A549 (cell line): ENCODE results near the gene CDC14B. TPM values are rescaled to one million over a fixed set of nuclear protein-coding genes. Genes with fewer than 3 reads are reported as not detected.

Experiments
- ATAC-seq, 2 experiments: fragments of 200-7000 bp in 1 of 2; fragments of >200 bp in 1 of 2; cut with Nextera tagmentation in 1 of 2; cut with Tn5 transposase in 1 of 2; 3 replicates each; pipeline versions ENCODE4 v1.8.0 to v1.9.1; 2018 to 2020; ENCODE audit warnings: mild to moderate bottlenecking in 1 of 2, moderate library complexity in 1 of 2
- CTCF ChIA-PET: fragments of 300-600 bp; sonication (Branson Sonifier 250); formaldehyde crosslinking; extraction: SDS; loops from one replicate; lab custom pipeline; 2021; ENCODE audit warnings: antibody characterized with exemption, inconsistent platforms; lab: Yijun Ruan, JAX
- POLR2A ChIA-PET: fragments of 350-600 bp; formaldehyde crosslinking; extraction: SDS; loops from one replicate; lab custom pipeline; 2021; ENCODE audit warnings: antibody characterized with exemption, inconsistent platforms; lab: Yijun Ruan, JAX
- DNase-seq, 2 experiments: peaks; one replicate each; pipeline versions ENCODE4 v3.0.0 to v3.0.0-alpha.2; 2011 to 2016; ENCODE audit warnings: low read depth in 1 of 2, low spot score in 1 of 2
- FAIRE-seq: peaks from 2 replicates; lab custom pipeline; 2011; peaks lifted over from hg19 to GRCh38; lab: Jason Lieb, UNC
- H3K27ac ChIP-seq, 2 experiments: fragments of >200 bp; sonication (Bioruptor Twin); formaldehyde crosslinking; 3 replicates each; pipeline ENCODE4 v1.5.1; 2016 to 2017
- H3K4me1 ChIP-seq: fragments of >200 bp; sonication (Bioruptor Twin); formaldehyde crosslinking; 3 replicates; pipeline ENCODE4 v1.6.1; 2016
- H3K4me2 ChIP-seq: fragments of >200 bp; sonication (Bioruptor Twin); formaldehyde crosslinking; 3 replicates; pipeline ENCODE4 v1.6.1; 2016
- H3K4me3 ChIP-seq: fragments of >200 bp; sonication (Bioruptor Twin); formaldehyde crosslinking; 3 replicates; pipeline ENCODE4 v1.5.1; 2016
- H3K9me3 ChIP-seq: fragments of >200 bp; sonication (Bioruptor Twin); formaldehyde crosslinking; 3 replicates; pipeline ENCODE4 v1.6.1; 2016
- CBX8 ChIP-seq: fragments of 200-600 bp; sonication (generic); IDR thresholded peaks from 2 replicates; pipeline ENCODE4 v1.6.1; 2016
- CEBPB ChIP-seq, 2 experiments: fragments of >200 bp in 1 of 2; sonication (Bioruptor Twin) in 1 of 2; formaldehyde crosslinking in 1 of 2; IDR thresholded peaks; 2 replicates each; pipeline ENCODE4 v1.6.1; 2012 to 2016
- EHMT2 ChIP-seq: fragments of 200-600 bp; sonication (generic); IDR thresholded peaks from 2 replicates; pipeline ENCODE4 v1.6.1; 2016; ENCODE audit warnings: antibody characterized with exemption, low read depth, mild to moderate bottlenecking, moderate library complexity
- ESRRA ChIP-seq: fragments of 150-350 bp; IDR thresholded peaks from 2 replicates; pipeline ENCODE4 v1.6.1; 2014; ENCODE audit warnings: mild to moderate bottlenecking, low read length, borderline replicate concordance
- HDAC2 ChIP-seq: fragments of 200-600 bp; sonication (generic); IDR thresholded peaks from 2 replicates; pipeline ENCODE4 v1.6.1; 2016
- HOXA7 ChIP-seq: fragments of 250-450 bp; sonication (Bioruptor Pico); IDR thresholded peaks from 2 replicates; pipeline ENCODE4 v1.5.0; 2020; ENCODE audit warnings: mild to moderate bottlenecking, moderate library complexity
- HOXB5 ChIP-seq: fragments of 250-450 bp; sonication (Bioruptor Pico); IDR thresholded peaks from 2 replicates; pipeline ENCODE4 v1.5.0; 2020; ENCODE audit warnings: mild to moderate bottlenecking, moderate library complexity
- KDM5A ChIP-seq: fragments of 200-600 bp; sonication (generic); IDR thresholded peaks from 2 replicates; pipeline ENCODE4 v1.6.1; 2016; ENCODE audit warnings: antibody characterized with exemption, mild to moderate bottlenecking
- MAZ ChIP-seq: fragments of 150-350 bp; IDR thresholded peaks from 2 replicates; pipeline ENCODE4 v1.6.1; 2014; ENCODE audit warnings: antibody characterized with exemption, low read depth, low read length, borderline replicate concordance
- NFE2L2 ChIP-seq: fragments of 150-350 bp; conservative IDR thresholded peaks from 2 replicates; pipeline ENCODE4 v1.6.1; 2014; ENCODE audit warnings: low read length
- POLR2AphosphoS2 ChIP-seq: conservative IDR thresholded peaks from 2 replicates; pipeline ENCODE4 v1.6.1; 2012; ENCODE audit warnings: low read length, improper control_type of control experiment, inconsistent platforms
- RAD21 ChIP-seq, 2 experiments: fragments of >200 bp in 1 of 2; sonication (Bioruptor Twin) in 1 of 2; formaldehyde crosslinking in 1 of 2; IDR thresholded peaks in 1 of 2; conservative IDR thresholded peaks in 1 of 2; 2 replicates in 1 of 2; 3 replicates in 1 of 2; pipeline ENCODE4 v1.6.1; 2012 to 2018; ENCODE audit warnings: inconsistent platforms in 1 of 2
- RARB ChIP-seq: fragments of 250-450 bp; sonication (Bioruptor Pico); IDR thresholded peaks from 2 replicates; pipeline ENCODE4 v1.8.0; 2021; ENCODE audit warnings: mild to moderate bottlenecking, moderate library complexity
- RCOR1 ChIP-seq: fragments of 150-350 bp; IDR thresholded peaks from 2 replicates; pipeline ENCODE4 v1.6.1; 2014; ENCODE audit warnings: antibody characterized with exemption, low read length, low read depth
- RNF2 ChIP-seq: fragments of 200-600 bp; sonication (generic); IDR thresholded peaks from 2 replicates; pipeline ENCODE4 v1.6.1; 2016; ENCODE audit warnings: low read depth, mild to moderate bottlenecking, antibody characterized with exemption, moderate library complexity, borderline replicate concordance
- SREBF2 ChIP-seq: fragments of 450-650 bp; IDR thresholded peaks from 2 replicates; pipeline ENCODE4 v1.6.1; 2014; ENCODE audit warnings: mild to moderate bottlenecking, moderate library complexity
- TFCP2L1 ChIP-seq: fragments of 250-450 bp; sonication (Bioruptor Pico); IDR thresholded peaks from 2 replicates; pipeline ENCODE4 v1.5.0; 2021; ENCODE audit warnings: mild to moderate bottlenecking
- ZFP36 ChIP-seq: fragments of 450-650 bp; IDR thresholded peaks from 2 replicates; pipeline ENCODE4 v1.6.1; 2014; ENCODE audit warnings: borderline replicate concordance; ENCODE audit not compliant: partially characterized antibody
- ZSCAN20 ChIP-seq: fragments of 250-450 bp; sonication (Bioruptor Pico); IDR thresholded peaks from 2 replicates; pipeline ENCODE4 v1.8.0; 2022; ENCODE audit warnings: mild to moderate bottlenecking, moderate library complexity
- WGBS: methylation state at CpG from one replicate; pipeline ENCODE4 v1.1.6; 2017; ENCODE audit errors: missing lambda C conversion rate; 5-methylcytosine and 5-hydroxymethylcytosine counted together
- polyA plus RNA-seq, 4 experiments: library from polyadenylated mRNA; depleted of rRNA in 3 of 4; stranded (reverse); fragments of >200 nt; fragmentation: RNase III in 1 of 4; extraction: RNeasy Plus Mini Kit Qiagen cat#74134 plus additional on column Dnase treatment in 1 of 4; gene quantifications; 2 replicates in 3 of 4; 3 replicates in 1 of 4; pipeline ENCODE4 v1.2.3, GENCODE V29; 2011 to 2017
- TF ChIP-seq, protein P1 (sequence below): fragments of >200 bp; sonication (Bioruptor Twin); formaldehyde crosslinking; IDR thresholded peaks from 2 replicates; pipeline ENCODE4 v1.6.1; 2016
- TF ChIP-seq, protein P2 (sequence below): IDR thresholded peaks from 2 replicates; pipeline ENCODE4 v1.6.1; 2012
- TF ChIP-seq, protein P3 (sequence below): fragments of >200 bp; sonication (Bioruptor Twin); formaldehyde crosslinking; IDR thresholded peaks from 3 replicates; pipeline ENCODE4 v1.6.1; 2016
- TF ChIP-seq, protein P4 (sequence below): IDR thresholded peaks from 2 replicates; pipeline ENCODE4 v1.6.1; 2012

The CDC14B gene
- polyA plus RNA-seq, 2 of the 4 experiments (the other 2 are of a cell fraction) = 9.9 to 17.3 TPM

GRCh38 chr9:96512240-96512639 is 107.4 kb downstream of the CDC14B start:
- no peak overlapping the region for H3K4me3 ChIP-seq
- POLR2A ChIA-PET = no interaction called here
- H3K9me3 ChIP-seq = no peaks in the 10 kb centered on the region
- DNase-seq (no peak), FAIRE-seq (no peak), ATAC-seq (no peak)
- H3K4me2 ChIP-seq = no peak overlapping the region
- CTCF ChIA-PET = no interaction called here
- WGBS = 87% methylated on average over 3 of the region's 3 CpGs
- H3K27ac ChIP-seq = no peak overlapping the region
- H3K4me1 ChIP-seq = no peaks in the 10 kb centered on the region
- TF ChIP-seq EHMT2 (no peak), ZFP36 (no peak), RARB (CRISPR knock-in tag) (no peak), ZSCAN20 (CRISPR knock-in tag) (no peak), HOXB5 (CRISPR knock-in tag) (no peak)

- no peak overlapping the region for H3K4me3 ChIP-seq
- H3K4me2 ChIP-seq = no peak overlapping the region
- ChIA-PET CTCF (interaction anchor here (0.7 to 1.5 kb wide), 2 partner anchors 26 to 56 kb away, joined by 3 to 7 read pairs; no protein-coding TSS in a partner anchor), POLR2A (no interaction called here)
- DNase-seq (no peak), ATAC-seq (no peak), FAIRE-seq (no peak)
- 88% methylated on average over 4 of the region's 4 CpGs for WGBS
- no peaks in the 10 kb centered on the region for H3K4me1 ChIP-seq
- H3K9me3 ChIP-seq = no peaks in the 10 kb centered on the region
- TF ChIP-seq CBX8 (no peak), SREBF2 (no peak), RAD21 (conservative IDR thresholded peaks at IDR 0.05 in 1 of 2, IDR thresholded peaks at IDR 0.05 in 1 of 2) (no peak), RNF2 (no peak), HDAC2 (no peak)
- TF ChIP-seq, protein P1, sequence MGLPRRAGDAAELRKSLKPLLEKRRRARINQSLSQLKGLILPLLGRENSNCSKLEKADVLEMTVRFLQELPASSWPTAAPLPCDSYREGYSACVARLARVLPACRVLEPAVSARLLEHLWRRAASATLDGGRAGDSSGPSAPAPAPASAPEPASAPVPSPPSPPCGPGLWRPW = no peak
- TF ChIP-seq, protein P2, sequence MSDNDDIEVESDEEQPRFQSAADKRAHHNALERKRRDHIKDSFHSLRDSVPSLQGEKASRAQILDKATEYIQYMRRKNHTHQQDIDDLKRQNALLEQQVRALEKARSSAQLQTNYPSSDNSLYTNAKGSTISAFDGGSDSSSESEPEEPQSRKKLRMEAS = no peak
- no peak overlapping the region for H3K27ac ChIP-seq
These were observed 109.4 kb downstream of the CDC14B start for GRCh38 chr9:96510258-96510657.

DNA sequence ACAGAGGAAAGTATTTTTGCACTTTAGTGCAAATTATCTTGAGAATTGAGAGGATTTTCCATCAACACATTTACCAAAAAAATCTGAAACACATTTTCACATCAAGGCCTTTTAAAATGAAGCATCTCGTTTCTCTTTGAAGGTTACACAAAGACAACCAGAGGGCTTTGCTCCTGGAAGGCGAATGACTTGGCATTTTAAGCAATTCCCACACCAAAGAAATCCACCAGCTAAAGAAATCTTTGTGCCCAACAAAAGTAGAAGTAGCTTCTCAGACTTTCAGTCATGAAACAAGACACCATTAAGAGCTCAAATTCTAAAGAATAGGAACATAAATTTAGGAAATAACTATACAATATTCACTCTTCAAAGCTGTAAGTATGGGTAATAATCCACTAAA is 109.8 kb downstream of the CDC14B start:
- TF ChIP-seq CEBPB (IDR thresholded peaks at IDR 0.05) = no peak
- TF ChIP-seq RNF2 = no peak
- no peak for TF ChIP-seq SREBF2
- no peak for TF ChIP-seq POLR2AphosphoS2
- no peak for TF ChIP-seq NFE2L2
- no peak for TF ChIP-seq KDM5A
- no peak for TF ChIP-seq RCOR1
- TF ChIP-seq, protein P3, sequence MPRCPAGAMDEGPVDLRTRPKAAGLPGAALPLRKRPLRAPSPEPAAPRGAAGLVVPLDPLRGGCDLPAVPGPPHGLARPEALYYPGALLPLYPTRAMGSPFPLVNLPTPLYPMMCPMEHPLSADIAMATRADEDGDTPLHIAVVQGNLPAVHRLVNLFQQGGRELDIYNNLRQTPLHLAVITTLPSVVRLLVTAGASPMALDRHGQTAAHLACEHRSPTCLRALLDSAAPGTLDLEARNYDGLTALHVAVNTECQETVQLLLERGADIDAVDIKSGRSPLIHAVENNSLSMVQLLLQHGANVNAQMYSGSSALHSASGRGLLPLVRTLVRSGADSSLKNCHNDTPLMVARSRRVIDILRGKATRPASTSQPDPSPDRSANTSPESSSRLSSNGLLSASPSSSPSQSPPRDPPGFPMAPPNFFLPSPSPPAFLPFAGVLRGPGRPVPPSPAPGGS = no peak
- TF ChIP-seq MAZ = no peak
- no peak for TF ChIP-seq HOXB5 (CRISPR knock-in tag)
- no peak for TF ChIP-seq CBX8
- no peak for TF ChIP-seq ESRRA
- TF ChIP-seq, protein P4, sequence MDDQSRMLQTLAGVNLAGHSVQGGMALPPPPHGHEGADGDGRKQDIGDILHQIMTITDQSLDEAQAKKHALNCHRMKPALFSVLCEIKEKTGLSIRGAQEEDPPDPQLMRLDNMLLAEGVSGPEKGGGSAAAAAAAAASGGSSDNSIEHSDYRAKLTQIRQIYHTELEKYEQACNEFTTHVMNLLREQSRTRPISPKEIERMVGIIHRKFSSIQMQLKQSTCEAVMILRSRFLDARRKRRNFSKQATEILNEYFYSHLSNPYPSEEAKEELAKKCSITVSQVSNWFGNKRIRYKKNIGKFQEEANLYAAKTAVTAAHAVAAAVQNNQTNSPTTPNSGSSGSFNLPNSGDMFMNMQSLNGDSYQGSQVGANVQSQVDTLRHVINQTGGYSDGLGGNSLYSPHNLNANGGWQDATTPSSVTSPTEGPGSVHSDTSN = no peak
- TF ChIP-seq TFCP2L1 (CRISPR knock-in tag) = no peak
- TF ChIP-seq HOXA7 = no peak
- Histone ChIP-seq H3K27ac (no peak overlapping the region), H3K9me3 (no peaks in the 10 kb centered on the region), H3K4me2 (no peak overlapping the region), H3K4me1 (no peaks in the 10 kb centered on the region), H3K4me3 (no peak overlapping the region)
- ChIA-PET POLR2A (no interaction called here), CTCF (interaction anchor here (0.7 to 1.5 kb wide), 2 partner anchors 27 to 57 kb away, joined by 3 to 7 read pairs; no protein-coding TSS in a partner anchor)
- FAIRE-seq = no peak
- ATAC-seq = no peak
- WGBS = 73% methylated on average over 2 of the region's 2 CpGs
- no peak for DNase-seq
